ENCODE measurements around the gene EPS8L3.
A peak's percentile ranks its signal among the peaks of the same experiment; 100 is the strongest.

The EPS8L3 gene

DNA sequence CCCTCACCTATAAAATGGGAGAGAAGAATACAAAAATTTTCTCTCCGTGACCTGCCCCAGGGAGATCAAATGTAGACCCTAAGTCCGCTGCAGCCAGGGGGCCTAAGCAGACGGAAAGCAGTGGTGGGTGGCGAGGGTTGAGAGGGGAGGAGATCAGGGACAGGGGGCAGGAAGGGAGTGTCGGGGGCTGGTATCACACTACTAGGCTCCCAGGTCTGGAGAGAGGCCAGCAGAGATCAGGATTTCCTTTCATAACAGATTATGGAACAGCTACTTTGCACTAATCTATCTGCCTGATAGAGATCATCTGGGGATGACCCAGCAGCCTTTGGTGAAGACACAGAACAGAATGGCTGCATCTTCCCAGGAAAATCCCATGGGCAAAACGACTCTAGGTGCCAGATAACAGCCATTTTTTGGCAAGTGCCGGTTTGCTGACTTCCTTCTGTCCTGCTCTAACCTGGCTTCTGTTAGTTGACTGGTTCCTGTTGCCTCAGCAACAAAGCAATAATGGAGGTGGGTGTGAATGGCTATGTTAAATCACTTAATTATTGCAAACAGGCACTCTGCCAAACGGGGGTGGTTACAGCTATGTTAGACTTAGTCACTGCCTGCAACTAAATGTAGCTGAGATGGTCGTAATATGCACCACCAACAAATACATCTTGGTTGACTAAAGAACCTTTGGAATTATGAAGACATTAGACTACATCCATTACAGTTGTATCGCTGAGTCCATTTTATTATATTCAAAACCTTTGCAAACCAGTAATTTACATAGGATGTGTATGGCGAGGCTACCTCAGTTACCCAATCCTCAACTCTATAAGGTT lies 30.0 kb upstream of the EPS8L3 start:
- DNase-seq (ENCODE audit: low read depth in 2 of 2): peak in 1 of 2 donors; percentile 32

DNA sequence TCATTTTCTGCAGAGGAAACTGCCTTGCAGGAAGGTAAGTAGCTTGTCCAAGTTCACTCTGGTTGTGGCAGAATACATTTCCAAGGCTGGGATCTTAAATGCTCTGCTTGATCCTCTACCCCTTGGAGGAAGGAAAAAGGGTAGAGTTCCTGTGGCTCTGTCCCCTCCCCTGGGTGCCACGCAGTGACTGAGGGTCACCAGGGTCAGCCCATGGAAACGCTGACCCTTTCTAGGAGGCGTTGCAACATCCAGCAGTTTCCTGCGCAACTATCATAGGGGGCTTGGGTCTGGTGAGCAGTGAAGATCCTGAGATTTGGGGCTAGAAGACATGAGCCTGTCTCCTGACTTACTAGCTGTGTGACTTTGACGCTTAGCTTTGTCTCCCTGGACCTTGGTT lies 29.4 kb upstream of the EPS8L3 start:
- no peak for DNase-seq (ENCODE audit: low read depth in 2 of 2)

DNA sequence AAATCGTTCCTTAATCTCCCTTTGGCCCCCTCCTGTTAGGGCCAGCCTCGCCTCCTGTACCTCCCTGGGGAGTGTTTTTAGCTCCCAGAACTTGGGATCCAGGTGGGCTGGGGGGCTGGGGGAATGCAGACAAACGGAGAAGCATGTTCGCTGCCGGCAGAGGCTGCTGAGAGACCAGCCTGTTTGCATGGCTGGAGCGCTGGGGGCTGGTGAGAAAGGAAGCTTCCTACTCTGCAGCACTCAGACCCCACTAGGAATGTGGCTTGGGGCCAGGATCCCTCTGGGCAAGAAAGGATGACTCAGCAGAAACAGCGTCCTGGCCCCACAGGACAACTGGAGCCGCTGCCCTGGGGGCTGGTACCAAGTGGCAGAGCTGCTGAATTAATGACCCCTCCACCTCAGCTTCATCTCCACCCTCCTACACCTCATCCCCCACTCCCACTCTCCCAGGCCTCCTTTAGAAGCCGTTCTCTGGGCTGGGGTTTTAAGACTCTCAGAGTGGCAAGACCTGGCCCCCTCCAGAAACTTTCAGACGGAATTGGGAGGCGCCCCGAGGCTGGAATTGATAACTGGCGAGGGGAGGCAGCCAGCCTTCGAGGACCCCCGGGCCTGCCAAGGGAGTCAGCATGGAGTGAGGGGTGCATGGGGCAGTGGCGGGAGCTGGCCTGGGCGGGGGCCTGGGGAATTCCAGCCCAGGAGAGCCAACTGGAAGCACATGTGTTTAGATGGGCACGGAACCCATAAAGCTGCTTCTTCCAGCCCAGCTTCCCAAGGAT lies 28.5 kb upstream of the EPS8L3 start:
- DNase-seq (ENCODE audit: low read depth in 2 of 2): no peak

DNA sequence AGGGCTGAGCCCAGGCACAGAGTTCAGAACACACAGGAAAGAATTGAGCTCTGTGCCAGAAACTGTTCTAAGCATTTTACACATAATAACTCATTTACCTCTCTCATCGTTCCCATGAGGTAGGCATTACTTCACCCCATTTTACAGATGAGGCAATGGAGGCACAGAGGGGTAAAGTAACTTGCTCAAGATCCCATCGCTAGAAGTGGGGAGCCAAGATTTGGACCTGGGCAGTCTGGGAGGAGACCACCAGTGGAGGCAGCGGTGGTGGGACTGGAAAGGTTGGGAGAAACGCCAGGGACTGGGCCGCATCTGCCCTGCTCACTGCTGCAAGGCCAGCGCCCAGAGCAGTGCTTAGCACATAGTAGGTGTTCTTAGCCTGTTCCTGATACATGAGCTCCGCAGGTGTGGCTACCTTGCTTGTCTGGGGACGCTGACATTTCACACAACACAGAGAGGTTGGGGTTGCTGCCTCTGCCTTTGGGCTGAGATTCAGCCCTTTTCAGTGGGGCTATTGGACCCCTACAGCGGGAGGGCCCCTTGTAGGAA lies 27.8 kb upstream of the EPS8L3 start:
- DNase-seq (ENCODE audit: low read depth in 2 of 2): no peak

DNA sequence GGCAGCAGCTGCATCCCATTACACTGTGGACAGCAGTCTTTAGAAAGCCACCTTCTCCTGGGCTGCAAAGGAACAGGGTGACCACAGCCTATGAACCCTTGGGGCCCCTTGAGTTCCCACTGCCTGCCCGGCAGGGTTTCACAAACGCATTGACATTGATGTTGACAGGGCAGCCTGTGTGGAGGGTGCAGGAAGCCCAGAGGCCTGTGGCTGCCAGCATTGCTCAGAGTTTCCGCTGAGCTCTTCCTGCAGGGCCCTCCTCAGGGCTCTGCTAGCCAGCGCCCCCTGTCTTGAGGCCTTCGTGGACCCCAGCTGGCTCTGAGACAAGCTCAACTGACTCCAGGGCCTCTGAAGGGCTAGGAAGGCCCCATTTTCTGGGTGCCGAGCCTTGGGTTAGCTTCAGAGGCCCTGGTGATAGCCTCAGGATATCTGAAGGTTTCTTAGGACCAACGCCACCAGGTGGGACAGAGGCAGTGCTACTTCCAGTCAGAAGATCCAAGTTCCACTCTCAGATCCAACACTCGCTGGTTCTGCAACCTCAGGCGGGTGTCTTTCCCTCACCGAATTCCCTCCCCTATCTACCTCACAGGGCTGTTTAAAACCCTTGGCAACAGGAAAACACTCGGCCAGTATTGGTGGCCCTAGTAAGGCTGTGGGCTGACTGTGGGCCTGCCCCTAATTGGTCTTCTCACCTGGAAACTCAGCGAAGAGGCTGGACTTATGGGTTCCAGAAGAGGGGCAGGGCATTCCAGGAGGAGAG lies 27.2 kb upstream of the EPS8L3 start:
- DNase-seq (ENCODE audit: low read depth in 2 of 2): peak; percentile 68 to 78

DNA sequence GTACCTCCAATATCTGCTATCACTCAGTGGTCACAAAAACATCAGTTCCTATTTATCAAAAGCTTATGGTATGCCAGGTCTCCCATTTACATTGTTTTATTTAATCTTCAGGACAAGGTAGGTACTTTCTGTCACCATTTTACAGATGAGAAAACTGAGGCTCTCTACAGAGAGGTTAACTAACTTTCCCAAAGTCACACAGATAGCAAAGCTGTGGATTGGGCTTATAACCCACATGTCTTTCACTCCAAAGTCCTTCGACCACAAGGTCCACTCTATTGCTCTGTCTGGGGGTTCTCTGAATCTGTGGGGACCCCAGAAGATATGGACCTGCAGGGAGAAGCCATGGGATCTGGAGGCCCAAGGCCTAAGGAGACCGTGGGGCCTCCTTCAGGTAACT lies 26.6 kb upstream of the EPS8L3 start:
- no peak for DNase-seq (ENCODE audit: low read depth in 2 of 2)

DNA sequence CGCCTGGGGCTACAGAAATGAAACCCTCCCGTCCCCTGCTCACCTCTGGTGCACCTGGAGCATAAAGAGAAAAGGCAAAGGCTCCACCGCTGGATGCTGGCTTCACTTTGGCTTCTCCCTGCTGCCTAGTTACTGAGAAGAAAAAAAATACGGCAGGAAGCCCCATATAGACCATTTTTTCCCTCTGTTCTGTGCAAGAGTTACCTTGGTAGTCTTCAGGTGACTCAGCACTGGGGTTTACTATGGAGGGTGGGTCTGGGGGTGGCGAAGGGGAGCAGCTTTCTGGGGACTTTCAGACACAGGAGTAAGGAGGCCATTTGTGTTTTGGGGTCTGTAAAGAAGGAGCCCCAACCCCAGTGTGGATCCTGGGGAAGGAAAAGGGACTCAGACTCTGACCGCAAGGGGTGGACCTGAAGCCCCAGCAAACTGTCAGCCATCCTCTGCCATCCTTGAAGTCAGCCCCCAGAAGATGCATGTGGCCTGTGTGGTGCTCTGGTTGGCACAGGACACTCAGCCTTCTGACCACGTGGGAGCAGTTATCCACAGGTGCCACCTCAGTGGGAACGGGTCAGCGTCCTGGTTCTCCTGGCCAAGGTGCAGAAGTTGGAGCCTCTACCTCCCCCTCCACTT lies 25.9 kb upstream of the EPS8L3 start:
- no peak for DNase-seq (ENCODE audit: low read depth in 2 of 2)

DNA sequence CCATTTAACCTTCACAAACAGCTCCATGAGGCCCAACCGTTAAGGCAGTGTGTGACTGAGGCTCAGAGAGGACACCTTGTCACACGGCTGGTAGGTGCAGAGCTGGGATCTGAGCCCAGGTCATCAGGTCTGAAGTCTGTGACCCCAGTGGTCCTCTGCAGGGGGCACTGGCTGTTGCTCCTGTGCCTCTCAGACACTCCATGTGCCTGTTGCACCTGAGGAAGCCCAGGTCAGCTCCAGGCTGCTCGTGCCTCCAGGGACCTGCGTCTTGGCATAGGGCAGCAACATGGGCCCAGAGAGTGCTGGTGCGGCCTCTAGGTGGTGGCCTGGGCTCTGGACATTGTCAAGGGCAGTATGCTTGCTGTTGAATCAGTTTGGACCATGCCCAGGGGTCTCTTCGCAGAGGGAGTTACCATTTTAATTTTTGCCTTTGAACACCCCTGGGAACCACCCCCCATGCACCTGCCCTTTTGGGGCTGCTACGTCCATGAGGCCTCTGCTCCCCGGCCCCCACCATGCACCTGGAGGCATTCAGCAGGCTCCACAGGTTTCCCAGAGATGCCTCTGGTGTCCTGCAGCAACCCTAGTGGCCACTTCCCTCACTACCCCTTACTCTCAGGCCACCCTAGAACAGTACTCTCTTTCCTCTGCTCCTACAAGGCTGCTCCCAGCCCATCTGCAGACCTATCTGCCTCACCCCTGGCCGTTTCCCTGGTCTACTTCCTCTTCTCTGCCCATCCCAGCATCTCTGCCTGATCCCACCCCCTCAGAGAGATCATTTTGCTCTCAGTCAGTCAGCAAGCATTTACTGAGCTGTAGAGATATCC lies 25.2 kb upstream of the EPS8L3 start:
- no peak for DNase-seq (ENCODE audit: low read depth in 2 of 2)

DNA sequence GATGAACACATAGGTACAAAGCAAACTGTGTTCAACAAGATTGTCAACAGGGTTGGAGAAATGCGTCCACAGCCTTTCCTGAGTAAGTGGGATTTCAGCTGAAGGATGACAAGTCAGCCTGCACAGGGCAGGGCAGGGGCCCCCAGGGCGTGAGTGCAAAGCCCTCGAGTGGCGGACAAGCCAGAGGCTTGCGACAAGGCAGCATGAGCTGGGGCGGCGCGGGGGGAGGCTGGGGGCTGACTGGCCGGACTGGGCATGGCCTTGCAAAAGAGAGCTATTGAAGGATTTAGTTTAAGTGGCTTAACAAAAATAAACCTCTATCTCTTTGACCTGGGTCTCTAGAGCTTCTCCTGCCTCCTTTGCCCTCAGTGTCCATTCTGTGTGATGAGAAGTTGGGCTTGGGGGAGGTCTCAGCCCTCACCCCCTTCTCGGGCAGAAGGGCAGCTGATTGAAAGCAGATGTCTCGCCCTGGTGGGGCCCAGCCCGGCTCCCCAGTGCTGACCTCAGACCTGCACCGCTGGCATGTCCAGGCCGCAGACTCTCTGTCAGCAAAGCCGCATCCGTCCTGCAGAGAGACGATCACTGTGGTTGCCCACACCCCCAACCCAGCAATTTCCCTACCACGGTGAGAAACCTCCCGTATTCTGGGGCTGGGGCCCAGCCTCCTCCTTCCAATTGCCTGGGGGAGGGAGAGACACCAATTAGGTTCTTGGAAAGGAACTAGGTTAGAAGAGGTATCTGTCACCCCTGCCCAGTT lies 24.3 kb upstream of the EPS8L3 start:
- DNase-seq (ENCODE audit: low read depth in 2 of 2): peak in 1 of 2 donors; percentile 31

DNA sequence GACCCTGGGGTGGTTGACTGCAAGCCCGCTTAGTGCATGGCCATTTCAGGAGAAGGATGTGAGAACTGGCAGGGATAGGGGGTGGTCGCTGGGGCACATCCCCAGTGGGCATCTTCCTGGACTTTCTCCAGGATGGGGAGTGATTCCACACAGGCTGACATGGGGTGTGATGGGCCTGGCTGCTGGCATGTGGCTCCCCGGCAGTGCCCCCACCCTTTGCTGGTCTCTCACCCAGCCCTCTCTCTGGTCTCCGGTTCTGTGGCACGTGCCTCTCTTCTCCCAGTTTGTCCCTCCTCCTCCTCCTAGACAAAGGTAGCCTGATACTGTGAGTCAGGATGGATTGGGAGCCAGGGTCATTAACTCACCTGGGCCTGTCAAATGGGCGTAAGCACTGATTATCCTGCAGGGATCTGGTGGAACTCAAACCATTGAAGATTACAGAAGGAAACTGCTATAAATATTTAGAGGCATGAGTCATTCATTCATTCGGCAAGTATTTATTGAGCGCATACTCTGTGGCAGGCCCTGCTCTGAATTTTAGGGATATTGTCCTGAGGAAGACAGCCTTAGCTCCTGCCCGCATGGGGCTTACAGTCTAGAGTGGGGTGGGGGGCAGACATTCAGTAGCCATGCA lies 23.6 kb upstream of the EPS8L3 start:
- DNase-seq (ENCODE audit: low read depth in 2 of 2): no peak

DNA sequence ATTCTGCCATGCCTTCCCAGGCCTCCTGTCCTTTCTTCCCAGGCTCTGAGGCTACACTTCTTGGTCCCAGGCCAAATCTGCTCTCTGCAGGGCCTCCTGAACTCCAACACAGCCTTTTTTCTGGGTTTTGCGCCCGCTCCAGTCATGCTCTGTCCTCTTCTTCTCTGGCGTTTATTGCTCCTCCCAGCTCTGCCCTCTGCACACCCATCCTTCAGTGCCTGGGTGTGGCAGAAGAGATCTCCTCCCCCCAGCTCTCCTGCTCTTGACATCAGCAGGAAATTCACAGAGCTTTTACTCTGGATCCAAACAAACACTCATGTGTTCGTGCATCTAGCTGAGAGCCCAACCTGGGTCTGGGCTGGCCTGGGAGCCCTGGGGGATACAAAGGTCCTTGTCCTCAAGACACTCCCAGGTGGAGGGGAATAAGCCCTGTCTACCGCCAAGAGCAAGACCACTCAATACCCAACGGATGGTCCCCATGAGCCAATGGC lies 22.9 kb upstream of the EPS8L3 start:
- no peak for DNase-seq (ENCODE audit: low read depth in 2 of 2)

DNA sequence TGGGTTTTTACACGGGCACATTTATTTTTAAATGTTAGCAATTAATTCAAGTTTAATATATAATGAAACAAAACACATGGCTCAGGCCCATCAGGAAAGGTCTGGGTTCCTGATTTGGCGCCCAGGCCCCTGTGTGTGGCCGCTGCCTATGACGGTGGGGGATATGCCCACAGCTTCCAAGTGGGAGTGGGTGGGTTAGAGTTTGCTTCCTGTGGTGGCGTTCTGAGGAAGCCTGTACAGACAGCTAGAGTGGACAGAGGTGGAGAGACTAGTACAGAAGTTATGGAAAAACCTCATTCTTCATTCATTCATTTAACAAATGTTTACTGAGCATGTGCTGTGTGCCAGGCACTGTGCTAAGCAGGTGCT lies 22.4 kb upstream of the EPS8L3 start:
- DNase-seq (ENCODE audit: low read depth in 2 of 2): no peak

DNA sequence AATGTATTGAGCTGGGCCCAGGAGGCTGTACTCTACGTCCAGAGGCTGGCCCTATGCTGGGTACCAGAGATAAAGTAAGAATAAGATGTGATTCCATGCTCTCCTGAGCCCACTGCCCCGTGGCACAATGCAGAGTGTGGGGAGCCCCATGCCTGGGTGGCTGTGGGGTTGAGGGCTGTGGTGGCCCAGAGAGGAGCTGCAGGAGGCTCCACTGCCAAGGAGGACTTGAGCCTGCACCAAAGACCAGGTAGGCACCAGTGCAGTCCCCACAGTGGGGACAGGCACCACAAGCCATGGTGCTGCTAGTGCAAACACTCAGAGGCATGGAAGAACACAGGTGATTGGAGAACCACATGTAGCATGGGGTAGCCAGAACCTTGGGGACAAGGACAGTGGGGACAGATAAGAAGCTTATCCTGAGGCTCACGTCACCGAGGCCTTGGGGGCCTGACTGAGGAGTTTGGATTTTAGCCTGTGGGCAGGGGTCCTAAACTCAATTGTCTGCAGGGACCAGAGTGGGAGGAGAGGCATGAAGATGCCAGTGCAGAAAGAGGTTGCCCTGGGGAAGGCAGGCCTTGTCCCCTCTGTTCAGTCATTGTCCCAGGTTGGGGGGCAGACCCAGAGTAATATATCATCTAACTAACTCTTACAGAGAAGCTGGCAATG lies 21.9 kb upstream of the EPS8L3 start:
- no peak for DNase-seq (ENCODE audit: low read depth in 2 of 2)

DNA sequence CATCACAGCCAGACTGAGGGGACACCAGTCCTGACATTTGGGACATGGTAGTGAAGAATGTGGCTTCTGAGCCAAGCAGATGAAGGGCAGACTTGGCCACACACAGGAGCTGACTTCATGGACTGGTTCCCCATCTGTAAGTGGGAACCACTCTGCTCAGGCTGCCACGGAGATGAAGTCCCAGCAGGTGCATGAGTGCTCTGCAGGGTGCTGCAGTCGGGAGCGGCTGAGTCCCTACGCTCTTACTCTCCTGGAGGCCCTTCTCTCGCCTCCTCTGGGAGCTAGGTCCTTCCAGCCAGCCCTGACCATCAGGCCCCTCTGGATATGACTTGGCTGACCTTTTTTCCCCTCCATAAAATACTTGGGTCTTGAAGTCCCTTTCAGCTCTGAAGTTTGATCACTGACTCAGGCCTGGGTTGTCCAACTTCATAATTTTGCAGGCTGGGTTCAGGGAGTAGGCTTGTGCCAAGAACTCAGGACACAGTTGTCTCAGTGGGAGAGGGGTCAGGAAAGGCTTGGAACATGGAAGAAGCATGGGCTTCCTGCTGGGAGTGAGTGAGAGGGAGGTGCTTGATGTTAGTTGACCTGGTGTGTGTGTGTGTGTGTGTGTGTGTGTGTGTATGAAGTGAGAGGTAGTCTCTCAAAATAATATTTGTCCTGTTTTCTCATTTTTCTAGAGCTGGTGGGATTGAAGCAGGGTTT lies 21.0 kb upstream of the EPS8L3 start:
- no peak for DNase-seq (ENCODE audit: low read depth in 2 of 2)

DNA sequence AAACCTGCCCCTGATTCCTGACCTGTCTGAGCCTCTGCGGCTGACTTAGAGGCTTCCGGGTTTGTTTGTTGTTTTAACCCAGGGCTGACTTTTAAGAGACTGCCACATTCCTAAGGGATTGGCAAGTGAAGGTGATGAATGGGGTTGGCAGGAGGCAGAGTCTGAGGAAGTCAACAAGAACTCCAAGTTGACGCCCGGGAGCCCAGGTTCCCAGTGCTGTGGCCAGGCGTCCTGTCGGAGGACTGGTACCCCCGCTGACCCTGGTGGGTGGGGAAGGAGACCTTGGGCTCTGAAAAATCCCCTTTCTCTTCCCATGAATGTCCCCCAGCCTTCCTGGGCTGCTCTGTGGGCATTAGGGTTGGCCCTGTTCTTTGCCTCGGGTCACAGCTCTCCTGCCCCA lies 19.7 kb upstream of the EPS8L3 start:
- DNase-seq (ENCODE audit: low read depth in 2 of 2): no peak

DNA sequence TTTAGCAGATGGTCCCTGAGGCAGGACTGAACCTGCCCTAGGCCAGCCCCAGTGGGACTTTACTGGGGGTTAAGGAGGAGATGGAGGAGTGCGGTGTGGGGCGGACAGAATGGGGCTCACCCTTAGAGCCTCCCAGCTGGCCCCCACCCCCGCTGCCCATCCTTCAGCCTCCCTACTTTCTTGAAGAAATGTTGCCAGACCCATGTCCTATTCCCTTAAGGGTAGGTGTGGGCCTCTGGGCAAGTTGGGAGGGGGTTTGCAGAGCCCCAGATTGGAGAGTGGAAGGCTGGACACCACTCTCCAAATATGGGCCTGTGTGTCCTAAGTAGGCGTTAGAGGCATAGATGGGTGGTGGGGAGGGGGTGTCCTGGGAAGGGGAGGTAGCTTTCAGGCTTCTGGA lies 19.2 kb upstream of the EPS8L3 start:
- no peak for DNase-seq (ENCODE audit: low read depth in 2 of 2)

DNA sequence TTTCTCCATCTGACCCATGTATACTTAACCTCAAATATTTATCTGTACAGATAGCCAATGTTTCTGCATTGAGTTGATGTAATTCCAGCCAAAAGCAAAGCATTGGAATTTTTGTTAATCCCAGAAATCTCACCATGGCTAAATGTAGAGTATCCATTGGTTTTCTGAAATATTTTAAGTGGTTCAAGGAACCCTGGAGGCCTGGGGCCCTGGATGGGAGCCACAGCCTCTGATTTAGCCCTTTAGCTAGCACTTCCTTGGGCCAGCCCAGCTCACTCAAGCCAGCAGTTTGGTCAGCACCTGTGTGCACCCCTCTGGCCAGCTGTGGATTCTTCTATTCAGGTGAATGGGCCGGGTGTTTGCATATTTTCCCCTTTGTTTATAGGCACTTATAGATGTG lies 18.8 kb upstream of the EPS8L3 start:
- no peak for DNase-seq (ENCODE audit: low read depth in 2 of 2)

DNA sequence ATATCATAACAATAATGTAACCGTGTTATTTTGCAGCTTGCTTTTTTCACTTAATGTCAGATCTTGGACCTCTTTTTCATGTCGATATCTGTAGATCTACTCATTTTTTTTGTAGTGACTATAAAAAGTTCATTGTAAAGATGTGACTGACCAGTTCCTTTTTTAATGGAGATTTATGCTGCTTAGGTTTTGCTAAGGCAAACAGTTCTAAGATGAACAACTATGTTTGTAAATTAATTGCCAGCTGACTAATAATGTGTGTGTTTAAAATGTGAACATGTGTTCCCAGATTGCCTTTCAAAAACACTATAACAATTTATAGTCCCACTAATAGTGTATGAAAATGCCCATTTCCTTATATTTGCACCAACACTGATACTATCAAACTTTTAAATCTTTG lies 18.1 kb upstream of the EPS8L3 start:
- DNase-seq (ENCODE audit: low read depth in 2 of 2): no peak

Data from stimulated activated CD8-positive, alpha-beta memory T cell treated with anti-CD3 and anti-CD28 coated beads, Interleukin-7, amount 100 ng/mL, for 4 hours (primary cell).